GM10248 (cell line): ENCODE measurements around the gene VSTM1.
"Not testable (repeated sequence)": the region's sequence is repeated elsewhere in the genome, so short reads cannot be mapped to it uniquely, and the experiment has no call there.

ENCODE experiments used
- CTCF ChIA-PET: fragments of 300-600 bp; sonication (Branson Sonifier 250); formaldehyde crosslinking; extraction: SDS; loops from one replicate; lab custom pipeline; 2021; ENCODE audit warnings: antibody characterized with exemption; lab: Yijun Ruan, JAX
- POLR2A ChIA-PET: fragments of 350-650 bp; sonication (Branson Sonifier 250); formaldehyde crosslinking; extraction: SDS; loops from one replicate; lab custom pipeline; 2020; ENCODE audit warnings: antibody characterized with exemption; lab: Yijun Ruan, JAX
- DNase-seq: peaks from one replicate; pipeline ENCODE4 v3.0.0; 2012; ENCODE audit errors: extremely low spot score
- CTCF ChIP-seq: IDR thresholded peaks from 2 replicates; pipeline ENCODE4 v1.5.1; 2012; ENCODE audit warnings: mild to moderate bottlenecking, low read depth; ENCODE audit errors: extremely low read depth, missing control alignments, control extremely low read depth

Gene VSTM1

GRCh38 chr19:54041969-54042606 is 21.6 kb downstream of the VSTM1 start:
- CTCF ChIA-PET: interaction anchor here (2.7 kb wide), 2 partner anchors 11 to 18 kb away, joined by 11 to 13 read pairs; no protein-coding TSS in a partner anchor
- TF ChIP-seq CTCF: no peak
- POLR2A ChIA-PET: no interaction called here
- DNase-seq: no peak

- no peak for TF ChIP-seq CTCF
- ChIA-PET POLR2A (no interaction called here), CTCF (interaction anchor here (0.9 to 2.0 kb wide), 2 partner anchors 10 to 13 kb away, joined by 3 to 7 read pairs; no protein-coding TSS in a partner anchor)
- no peak for DNase-seq
Observed at GRCh38 chr19:54040003-54040402, 23.7 kb downstream of the VSTM1 start.

GRCh38 chr19:54036542-54036941 is 27.2 kb downstream of the VSTM1 start:
- POLR2A ChIA-PET, DNase-seq: not testable (repeated sequence)
- CTCF ChIA-PET: interaction anchor here (1.0 to 3.5 kb wide), 2 partner anchors 10 to 13 kb away, joined by 4 to 16 read pairs; no protein-coding TSS in a partner anchor

- no peak for DNase-seq
- no peak for TF ChIP-seq CTCF
- ChIA-PET POLR2A (no interaction called here), CTCF (interaction anchor here (0.9 to 3.5 kb wide), 4 partner anchors 9 to 243 kb away, joined by 3 to 16 read pairs (median 4); no protein-coding TSS in a partner anchor)
Observed at GRCh38 chr19:54035215-54036178, 28.2 kb downstream of the VSTM1 start.

GRCh38 chr19:54030895-54031586 is 32.7 kb downstream of the VSTM1 start:
- POLR2A ChIA-PET: no interaction called here
- no peak for TF ChIP-seq CTCF
- no peak for DNase-seq
- CTCF ChIA-PET: interaction anchor here (1.0 to 2.1 kb wide), 6 partner anchors 8 to 835 kb away, joined by 3 to 13 read pairs (median 4); no protein-coding TSS in a partner anchor

- ChIA-PET POLR2A (no interaction called here), CTCF (interaction anchor here (0.7 to 2.8 kb wide), 18 partner anchors 8 to 832 kb away, joined by 3 to 15 read pairs (median 4); partner anchors contain the start of gene MYADM)
- DNase-seq: peak; percentile 41
- peak; percentile 49 for TF ChIP-seq CTCF
Observed at GRCh38 chr19:54029930-54030490, 33.7 kb downstream of the VSTM1 start.
